Nucleus accumbens (tissue), 56 donors: ENCODE measurements around the gene MYRFL.

Experiments used
- DNase-seq, 56 donors: peaks; one replicate each; lab custom pipeline; 2025; lab: John Stamatoyannopoulos, UW

Gene MYRFL

DNA sequence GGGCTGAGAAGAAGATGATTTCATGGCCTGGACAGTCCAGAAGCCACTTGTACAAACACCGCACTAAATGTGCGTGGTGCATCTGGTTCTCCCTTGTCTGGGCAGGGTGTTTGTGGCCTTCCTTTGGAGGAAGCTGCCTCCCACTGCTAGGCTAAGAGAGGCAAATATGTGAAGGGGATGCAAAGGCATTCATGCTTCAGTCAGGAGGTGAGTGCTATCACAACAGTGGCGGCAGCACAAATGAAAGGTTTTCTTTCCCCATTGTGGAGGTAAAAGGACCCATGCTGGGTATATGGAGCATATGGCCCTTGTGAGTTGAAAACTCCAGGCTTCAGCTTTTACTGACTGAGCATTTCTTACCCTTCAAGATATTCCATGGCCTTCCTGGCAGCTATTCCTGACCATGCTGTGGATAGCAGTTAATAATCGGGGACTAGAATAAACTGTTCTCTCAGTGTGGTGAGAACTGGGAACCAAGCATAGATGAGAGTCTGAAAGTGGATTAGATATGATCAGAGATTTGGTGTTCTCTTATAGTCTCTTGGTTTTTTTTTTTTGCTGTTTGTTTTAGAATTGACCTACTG lies 69.9 kb downstream of the MYRFL start:
- DNase-seq, result no peak

GRCh38 chr12:69896653-69897381 lies 71.8 kb downstream of the MYRFL start:
- no peak for DNase-seq

DNA sequence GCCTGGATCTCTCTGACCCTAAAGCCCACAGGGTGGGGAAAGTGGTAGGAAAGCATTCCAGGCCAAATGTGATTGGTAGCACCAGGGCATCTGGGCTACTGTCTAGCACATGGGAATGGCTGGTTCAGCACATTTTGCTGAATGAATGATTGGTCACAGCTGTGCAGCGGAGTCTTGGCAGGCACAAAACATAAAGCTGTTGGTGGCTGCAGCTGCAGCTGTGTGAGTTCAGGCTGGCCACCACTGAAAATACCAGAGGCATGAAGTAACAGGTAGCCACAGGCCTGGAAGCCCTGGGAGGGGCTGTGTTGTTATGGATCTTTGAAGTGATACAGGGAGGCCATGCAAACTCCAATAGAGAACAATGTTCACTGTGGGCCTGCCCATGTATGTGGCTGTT lies 72.7 kb downstream of the MYRFL start:
- peak in 35 of 56 donors; percentile 2 to 66 (median 21) for DNase-seq

DNA sequence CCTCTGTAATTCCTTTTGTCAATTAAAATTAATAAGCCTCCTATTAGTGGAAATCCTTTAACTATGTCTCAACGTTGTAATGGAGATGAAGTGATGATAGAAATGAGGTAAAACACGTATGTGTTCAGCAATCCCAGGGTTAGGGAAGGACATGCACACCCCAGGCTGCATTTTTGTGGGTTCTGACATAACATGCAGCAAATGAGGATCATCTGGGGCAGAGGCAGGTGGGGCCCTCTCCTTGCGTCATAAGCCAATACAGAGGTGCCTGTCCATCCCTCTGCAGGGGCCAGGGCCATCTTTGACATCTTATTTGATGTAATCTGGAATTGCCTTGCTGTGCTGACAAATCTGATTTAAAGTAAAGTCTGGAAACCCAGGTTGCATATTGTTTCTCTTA lies 73.2 kb downstream of the MYRFL start:
- DNase-seq, result no peak

DNA sequence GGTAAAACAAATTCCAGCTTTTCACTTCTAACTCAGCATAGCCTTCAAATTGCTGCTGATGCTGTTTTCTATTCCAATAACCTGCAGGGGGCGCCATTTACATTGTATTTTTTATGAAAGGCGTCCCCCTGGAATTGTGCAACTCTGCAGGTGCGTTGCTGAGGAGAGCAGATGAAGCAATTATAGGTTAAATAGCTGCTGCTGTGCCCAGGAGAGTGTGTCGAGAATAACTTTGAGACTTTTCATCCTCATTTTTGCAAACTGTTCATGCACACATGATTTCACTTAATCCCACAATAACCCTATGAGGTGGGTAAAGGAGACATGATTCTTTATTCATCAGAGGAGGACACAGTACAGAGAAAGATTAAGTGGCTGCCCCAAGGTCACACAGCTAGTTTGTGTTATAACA lies 75.7 kb downstream of the MYRFL start:
- DNase-seq, result peak in 49 of 56 donors; percentile 5 to 90 (median 50)

DNA sequence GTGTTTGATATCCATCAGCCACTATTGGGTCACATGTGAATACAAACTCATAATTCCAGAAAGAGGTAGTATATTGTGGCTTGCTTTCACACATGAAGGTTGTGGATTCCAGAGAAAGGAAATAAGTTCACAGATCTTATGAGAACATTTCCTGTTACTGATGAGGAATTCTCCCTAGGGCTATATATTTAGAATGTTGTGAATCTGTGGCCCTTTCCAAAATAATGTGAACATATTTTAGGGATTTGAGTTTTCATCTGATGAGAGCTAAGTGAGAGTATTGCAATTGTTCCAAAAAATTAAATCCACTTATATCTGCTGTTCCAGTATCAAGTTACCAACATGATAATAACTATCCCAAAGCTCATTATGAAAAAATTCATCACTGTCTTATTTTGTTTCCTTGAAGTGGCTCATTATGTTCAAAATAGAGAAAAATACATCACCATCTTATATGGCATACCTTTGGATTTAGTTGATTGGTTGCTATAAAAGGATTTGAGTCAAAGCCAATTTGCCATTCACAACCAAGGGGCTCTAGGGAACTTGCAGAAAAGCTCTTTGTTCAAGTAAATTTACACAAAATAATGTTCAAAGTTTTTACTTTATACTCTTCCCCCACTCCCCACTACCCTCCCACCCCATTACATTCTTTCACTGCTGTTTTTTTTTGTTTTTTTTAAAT lies 76.3 kb downstream of the MYRFL start:
- no peak for DNase-seq

DNA sequence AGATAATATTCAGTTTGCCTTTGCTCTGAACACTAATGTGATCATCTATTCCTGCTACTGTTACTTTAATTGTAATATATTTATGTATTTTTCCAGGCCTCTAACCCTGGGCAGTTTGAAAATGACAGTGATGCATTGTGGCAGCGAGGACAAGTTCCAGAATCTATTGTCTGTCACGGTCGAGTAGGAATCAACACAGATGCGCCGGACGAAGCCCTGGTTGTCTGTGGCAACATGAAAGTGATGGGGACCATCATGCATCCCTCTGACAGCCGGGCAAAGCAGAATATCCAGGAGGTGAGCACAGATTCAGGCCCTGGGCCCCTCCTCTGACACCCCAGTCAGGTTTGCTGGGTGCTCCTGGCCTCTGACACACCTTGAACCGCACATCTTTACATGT lies 78.5 kb downstream of the MYRFL start:
- DNase-seq, result no peak

- no peak for DNase-seq
Measured at GRCh38 chr12:69904777-69905176, 79.8 kb downstream of the MYRFL start.

- no peak for DNase-seq
Measured at GRCh38 chr12:69905801-69906200, 80.8 kb downstream of the MYRFL start.

DNA sequence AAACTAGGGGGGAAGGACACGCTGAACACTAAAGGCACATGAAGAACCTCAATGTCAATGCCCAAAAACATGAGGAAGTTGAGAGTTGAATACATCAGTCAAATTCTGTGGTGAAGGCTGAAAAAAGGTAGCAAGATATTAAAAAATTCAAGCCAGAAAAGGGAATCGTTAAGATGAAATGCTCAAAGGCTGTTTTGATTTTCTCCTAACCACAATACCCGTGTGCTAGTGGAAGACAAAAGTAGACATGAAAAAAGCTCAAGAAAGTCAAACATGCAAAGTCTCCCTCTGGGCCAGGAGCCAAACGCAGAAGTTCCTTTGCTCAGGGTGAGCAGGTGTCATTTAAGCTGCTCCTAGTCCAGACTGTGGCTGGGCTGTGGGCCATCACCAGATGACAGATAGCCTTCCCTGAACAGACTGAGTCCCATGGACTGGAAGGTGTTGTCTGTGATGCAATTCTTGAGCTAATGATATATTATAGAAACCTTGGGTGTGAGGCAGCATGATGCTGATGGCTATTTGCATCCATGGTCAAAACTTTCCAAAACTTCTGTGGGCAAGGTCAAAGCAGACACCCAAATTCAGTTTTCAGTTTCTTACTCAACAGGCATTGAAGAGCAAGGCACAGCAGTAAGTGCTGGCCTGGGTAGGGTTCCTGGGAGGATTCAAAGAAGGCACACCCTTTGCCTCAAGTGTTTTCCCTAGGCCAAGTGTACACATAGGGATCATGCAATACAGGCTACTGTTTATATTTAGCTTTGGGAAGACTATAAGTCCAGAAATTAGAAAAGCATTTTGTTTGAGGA lies 81.6 kb downstream of the MYRFL start:
- DNase-seq, result no peak

- no peak for DNase-seq
Measured at GRCh38 chr12:69908203-69908602, 83.2 kb downstream of the MYRFL start.

DNA sequence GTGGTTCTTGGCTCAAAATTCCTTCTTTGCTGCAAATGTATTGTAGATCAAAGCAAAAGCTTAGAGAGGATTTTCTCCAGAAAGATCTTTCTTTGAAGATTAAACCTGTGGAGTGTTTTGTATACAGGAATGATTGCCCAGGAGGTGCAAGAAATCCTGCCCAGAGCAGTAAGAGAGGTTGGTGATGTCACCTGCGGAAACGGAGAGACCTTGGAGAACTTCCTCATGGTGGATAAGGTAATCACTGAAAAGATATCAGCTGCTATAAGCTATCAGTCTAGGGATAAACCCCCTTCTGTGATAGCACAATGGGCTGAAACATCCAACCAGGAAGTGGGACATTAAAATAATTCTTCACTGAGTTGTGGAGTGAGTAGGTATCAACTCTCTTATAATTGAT lies 85.7 kb downstream of the MYRFL start:
- DNase-seq, result no peak

GRCh38 chr12:69913526-69913925 lies 88.5 kb downstream of the MYRFL start:
- no peak for DNase-seq

DNA sequence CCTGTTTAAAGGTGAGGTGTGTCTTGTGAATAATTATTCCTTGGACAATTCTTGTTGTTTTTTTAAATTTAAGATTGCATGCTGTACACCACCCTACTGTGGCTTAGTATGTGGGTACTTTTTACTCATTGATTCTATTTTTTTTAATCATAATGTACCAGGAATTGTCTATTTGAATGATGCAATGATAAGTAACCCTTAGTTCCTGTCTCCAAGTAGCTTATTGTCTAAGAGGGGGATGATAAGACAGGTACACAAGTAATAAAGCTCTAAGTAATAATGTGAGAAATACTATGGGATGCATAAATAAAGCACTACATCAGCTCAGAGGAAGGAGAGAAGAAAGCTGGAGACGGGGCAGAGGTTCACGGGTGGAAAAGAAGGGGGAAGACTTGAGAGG lies 90.9 kb downstream of the MYRFL start:
- no peak for DNase-seq

- no peak for DNase-seq
Measured at GRCh38 chr12:69916544-69917235, 91.7 kb downstream of the MYRFL start.

DNA sequence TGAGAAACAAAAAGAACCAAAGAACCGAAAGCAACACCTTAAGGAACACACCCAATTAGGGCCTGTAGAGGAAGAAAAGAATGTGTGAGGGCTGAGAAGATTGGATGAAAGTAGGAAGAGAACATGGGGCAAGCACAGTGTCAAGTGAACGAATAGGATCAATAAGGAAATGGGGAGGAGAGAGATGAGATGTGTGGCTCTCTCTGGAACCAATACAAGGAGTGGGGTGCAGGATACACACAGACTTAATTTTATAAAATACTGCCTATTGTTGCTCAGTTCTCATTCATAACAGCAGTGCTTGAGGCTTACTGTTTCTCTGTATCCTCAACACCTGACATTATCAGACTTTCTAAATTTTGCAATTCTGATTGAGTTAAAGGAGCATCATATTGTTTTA lies 93.3 kb downstream of the MYRFL start:
- DNase-seq, result no peak

DNA sequence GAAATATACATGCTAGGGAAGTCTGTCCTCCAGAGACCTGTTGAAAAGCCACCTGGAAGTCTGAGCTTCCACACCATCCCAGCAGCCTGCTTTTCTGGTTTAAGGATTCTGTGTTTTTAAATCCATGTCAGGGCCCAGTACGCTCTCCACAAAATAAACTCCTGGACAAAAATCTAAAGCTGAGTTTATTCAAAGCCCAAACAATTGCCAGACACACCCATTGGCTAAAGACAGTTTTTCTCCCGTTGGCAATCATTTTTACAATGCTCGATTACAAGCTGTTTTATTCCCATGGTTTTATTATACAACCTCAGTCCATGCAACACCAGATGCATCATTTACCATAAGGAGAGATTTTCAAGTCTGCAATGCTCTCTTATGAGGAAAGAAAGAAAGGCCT lies 94.5 kb downstream of the MYRFL start:
- DNase-seq, result no peak

- no peak for DNase-seq
Measured at GRCh38 chr12:69921831-69922230, 96.8 kb downstream of the MYRFL start.

DNA sequence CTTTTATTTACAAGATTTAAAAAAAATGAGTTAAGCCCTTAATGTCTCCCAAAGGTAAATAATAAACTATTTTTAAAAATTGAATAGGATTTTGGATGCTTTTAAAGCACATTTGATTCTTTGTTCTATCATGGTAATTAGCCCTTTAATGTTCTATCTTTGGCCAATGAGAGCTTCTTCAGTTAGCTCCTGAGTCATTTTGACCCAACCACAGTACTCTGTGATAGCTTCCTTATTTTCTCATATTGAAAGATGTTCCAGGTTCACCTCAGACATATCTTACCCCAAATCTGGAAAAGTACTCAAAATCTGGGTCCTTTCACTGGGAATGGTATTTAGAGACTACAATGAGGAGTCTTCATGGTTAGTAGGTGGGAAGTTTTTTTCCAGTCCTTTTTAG lies 98.0 kb downstream of the MYRFL start:
- no peak for DNase-seq

DNA sequence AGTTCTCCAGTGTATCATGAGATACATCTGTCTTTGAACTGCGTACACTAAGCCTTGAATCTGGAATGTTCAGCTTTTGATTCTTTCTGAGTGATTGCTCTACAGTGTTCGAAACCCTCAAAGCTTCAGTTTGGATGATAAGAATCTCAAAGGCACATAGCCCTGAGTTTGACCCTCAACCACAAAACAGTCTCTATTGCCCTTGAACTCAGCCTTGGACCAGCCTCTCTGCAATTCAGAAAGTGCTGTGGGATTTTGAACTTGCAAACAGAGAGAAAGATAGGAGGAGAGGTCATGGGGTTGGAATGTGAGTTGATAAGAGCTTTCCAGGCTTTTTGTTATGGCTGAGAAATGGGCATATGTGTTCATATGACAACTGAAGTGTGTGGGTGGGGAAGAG lies 100.3 kb downstream of the MYRFL start:
- no peak for DNase-seq

DNA sequence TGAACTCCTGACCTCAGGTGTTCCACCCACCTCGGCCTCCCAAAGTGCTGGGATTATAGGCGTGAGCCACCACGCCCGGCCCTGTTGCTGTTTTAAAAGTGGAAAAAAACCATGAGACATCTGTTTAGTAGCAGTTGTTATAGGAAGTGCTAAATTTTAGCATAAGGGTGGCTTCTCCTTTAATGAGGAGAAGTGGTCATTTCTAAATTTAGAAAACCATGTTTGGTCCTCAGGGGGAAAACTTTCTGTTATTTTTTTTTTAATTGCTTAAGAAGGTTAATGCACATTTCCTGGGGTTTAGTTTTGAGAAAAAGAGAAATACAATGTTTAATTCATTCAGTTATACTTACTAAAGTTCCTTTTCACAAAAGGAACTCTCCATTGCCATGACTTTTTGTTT lies 102.1 kb downstream of the MYRFL start:
- no peak for DNase-seq
